ENCODE measurements around the gene OR9A2. TPM values are rescaled to one million over a fixed set of nuclear protein-coding genes. Genes with fewer than 3 reads are reported as not detected.

The OR9A2 gene
- total and polyA plus RNA-seq, 4 donors, result 0.08 TPM; not detected in 3

DNA sequence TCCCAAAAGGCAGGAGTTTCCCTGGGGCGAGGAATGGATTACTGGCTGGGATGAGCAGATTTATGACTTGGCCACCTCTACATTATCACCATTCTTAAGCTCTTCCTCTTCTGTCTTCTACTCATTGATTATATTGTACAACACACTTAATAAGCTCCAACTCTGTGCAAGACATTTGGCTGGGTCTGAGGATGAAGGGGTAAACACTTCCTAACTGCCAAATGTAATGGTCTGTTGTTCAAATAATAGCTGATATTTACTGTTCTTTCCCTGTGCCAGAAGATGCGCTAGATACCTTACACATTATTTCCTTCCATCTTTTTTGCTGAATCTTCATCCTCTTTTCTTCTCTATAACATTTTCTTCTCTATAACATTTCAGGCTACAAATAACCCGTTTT, 36.8 kb upstream of the OR9A2 start (continued):
- TF ChIP-seq, protein P1, sequence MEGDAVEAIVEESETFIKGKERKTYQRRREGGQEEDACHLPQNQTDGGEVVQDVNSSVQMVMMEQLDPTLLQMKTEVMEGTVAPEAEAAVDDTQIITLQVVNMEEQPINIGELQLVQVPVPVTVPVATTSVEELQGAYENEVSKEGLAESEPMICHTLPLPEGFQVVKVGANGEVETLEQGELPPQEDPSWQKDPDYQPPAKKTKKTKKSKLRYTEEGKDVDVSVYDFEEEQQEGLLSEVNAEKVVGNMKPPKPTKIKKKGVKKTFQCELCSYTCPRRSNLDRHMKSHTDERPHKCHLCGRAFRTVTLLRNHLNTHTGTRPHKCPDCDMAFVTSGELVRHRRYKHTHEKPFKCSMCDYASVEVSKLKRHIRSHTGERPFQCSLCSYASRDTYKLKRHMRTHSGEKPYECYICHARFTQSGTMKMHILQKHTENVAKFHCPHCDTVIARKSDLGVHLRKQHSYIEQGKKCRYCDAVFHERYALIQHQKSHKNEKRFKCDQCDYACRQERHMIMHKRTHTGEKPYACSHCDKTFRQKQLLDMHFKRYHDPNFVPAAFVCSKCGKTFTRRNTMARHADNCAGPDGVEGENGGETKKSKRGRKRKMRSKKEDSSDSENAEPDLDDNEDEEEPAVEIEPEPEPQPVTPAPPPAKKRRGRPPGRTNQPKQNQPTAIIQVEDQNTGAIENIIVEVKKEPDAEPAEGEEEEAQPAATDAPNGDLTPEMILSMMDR (IDR thresholded peaks at IDR 0.05; ENCODE audit: low read depth, low read length, missing input control), result no peak
- no peak for TF ChIP-seq FOXA2 (IDR thresholded peaks at IDR 0.05)
- no peak for TF ChIP-seq YY1 (IDR thresholded peaks at IDR 0.05)
- TF ChIP-seq FOXA1 (IDR thresholded peaks at IDR 0.05), result no peak
- TF ChIP-seq HNF4A (conservative IDR thresholded peaks at IDR 0.05), result no peak
- TF ChIP-seq, protein P2, sequence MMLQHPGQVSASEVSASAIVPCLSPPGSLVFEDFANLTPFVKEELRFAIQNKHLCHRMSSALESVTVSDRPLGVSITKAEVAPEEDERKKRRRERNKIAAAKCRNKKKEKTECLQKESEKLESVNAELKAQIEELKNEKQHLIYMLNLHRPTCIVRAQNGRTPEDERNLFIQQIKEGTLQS (IDR thresholded peaks at IDR 0.05), result no peak
- no peak for TF ChIP-seq EGR1 (IDR thresholded peaks at IDR 0.05; ENCODE audit: low read depth in 2 of 2)

DNA sequence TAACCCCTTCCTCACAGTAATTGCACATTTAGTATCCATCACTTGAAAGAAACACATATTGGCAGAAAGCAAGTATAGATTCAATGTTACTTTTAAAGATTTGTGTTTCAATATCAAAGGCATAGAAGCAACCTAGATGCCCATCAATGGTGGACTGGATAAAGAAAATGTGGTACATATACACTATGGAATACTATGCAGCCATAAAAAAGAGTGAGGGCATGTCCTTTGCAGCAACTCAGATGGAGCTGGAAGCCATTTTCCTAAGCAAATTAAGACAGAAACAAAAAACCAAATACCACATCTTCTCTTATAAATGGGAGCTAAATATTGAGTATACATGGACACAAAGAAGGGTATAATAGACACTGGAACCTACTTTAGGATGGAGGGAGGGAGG, 28.8 kb upstream of the OR9A2 start:
- TF ChIP-seq FOXA1 (IDR thresholded peaks at IDR 0.05), result no peak
- TF ChIP-seq FOXA2 (IDR thresholded peaks at IDR 0.05), result no peak
- TF ChIP-seq TAF1 (conservative IDR thresholded peaks at IDR 0.05), result no peak
- TF ChIP-seq EGR1 (IDR thresholded peaks at IDR 0.05; ENCODE audit: low read depth in 2 of 2), result no peak
- TF ChIP-seq HNF4A (conservative IDR thresholded peaks at IDR 0.05), result no peak
- no peak for TF ChIP-seq GABPA (IDR thresholded peaks at IDR 0.05 in 1 of 2, conservative IDR thresholded peaks at IDR 0.05 in 1 of 2)
- TF ChIP-seq, protein P3, sequence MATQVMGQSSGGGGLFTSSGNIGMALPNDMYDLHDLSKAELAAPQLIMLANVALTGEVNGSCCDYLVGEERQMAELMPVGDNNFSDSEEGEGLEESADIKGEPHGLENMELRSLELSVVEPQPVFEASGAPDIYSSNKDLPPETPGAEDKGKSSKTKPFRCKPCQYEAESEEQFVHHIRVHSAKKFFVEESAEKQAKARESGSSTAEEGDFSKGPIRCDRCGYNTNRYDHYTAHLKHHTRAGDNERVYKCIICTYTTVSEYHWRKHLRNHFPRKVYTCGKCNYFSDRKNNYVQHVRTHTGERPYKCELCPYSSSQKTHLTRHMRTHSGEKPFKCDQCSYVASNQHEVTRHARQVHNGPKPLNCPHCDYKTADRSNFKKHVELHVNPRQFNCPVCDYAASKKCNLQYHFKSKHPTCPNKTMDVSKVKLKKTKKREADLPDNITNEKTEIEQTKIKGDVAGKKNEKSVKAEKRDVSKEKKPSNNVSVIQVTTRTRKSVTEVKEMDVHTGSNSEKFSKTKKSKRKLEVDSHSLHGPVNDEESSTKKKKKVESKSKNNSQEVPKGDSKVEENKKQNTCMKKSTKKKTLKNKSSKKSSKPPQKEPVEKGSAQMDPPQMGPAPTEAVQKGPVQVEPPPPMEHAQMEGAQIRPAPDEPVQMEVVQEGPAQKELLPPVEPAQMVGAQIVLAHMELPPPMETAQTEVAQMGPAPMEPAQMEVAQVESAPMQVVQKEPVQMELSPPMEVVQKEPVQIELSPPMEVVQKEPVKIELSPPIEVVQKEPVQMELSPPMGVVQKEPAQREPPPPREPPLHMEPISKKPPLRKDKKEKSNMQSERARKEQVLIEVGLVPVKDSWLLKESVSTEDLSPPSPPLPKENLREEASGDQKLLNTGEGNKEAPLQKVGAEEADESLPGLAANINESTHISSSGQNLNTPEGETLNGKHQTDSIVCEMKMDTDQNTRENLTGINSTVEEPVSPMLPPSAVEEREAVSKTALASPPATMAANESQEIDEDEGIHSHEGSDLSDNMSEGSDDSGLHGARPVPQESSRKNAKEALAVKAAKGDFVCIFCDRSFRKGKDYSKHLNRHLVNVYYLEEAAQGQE (IDR thresholded peaks at IDR 0.05), result no peak
- TF ChIP-seq NR2F2 (IDR thresholded peaks at IDR 0.05), result no peak
- no peak for TF ChIP-seq SP1 (IDR thresholded peaks at IDR 0.05)
- TF ChIP-seq RXRA (IDR thresholded peaks at IDR 0.05), result no peak
- TF ChIP-seq, protein P4, sequence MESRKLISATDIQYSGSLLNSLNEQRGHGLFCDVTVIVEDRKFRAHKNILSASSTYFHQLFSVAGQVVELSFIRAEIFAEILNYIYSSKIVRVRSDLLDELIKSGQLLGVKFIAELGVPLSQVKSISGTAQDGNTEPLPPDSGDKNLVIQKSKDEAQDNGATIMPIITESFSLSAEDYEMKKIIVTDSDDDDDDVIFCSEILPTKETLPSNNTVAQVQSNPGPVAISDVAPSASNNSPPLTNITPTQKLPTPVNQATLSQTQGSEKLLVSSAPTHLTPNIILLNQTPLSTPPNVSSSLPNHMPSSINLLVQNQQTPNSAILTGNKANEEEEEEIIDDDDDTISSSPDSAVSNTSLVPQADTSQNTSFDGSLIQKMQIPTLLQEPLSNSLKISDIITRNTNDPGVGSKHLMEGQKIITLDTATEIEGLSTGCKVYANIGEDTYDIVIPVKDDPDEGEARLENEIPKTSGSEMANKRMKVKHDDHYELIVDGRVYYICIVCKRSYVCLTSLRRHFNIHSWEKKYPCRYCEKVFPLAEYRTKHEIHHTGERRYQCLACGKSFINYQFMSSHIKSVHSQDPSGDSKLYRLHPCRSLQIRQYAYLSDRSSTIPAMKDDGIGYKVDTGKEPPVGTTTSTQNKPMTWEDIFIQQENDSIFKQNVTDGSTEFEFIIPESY (IDR thresholded peaks at IDR 0.05), result no peak
- TF ChIP-seq, protein P5, sequence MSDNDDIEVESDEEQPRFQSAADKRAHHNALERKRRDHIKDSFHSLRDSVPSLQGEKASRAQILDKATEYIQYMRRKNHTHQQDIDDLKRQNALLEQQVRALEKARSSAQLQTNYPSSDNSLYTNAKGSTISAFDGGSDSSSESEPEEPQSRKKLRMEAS (IDR thresholded peaks at IDR 0.05), result no peak
- TF ChIP-seq JUND (IDR thresholded peaks at IDR 0.05), result no peak
- TF ChIP-seq RAD21 (IDR thresholded peaks at IDR 0.05), result no peak
- TF ChIP-seq, protein P1 (IDR thresholded peaks at IDR 0.05; ENCODE audit: low read depth, low read length, missing input control), result no peak
- TF ChIP-seq, protein P2 (IDR thresholded peaks at IDR 0.05), result no peak
- TF ChIP-seq HNF4G (IDR thresholded peaks at IDR 0.05), result no peak
- H3K4me3 ChIP-seq (ENCODE audit: low read depth in 1 of 3, low read length in 3 of 3), result no peak overlapping the region
- no peak overlapping the region for H3K9ac ChIP-seq (ENCODE audit: low read depth in 1 of 2, low read length in 2 of 2)
- H3K36me3 ChIP-seq (ENCODE audit: control insufficient read depth in 4 of 4, insufficient read depth in 3 of 4, low read depth in 1 of 4, low read length in 3 of 4), result no peaks in the 10 kb centered on the region
- no peaks in the 10 kb centered on the region for H3K27me3 ChIP-seq (ENCODE audit: control insufficient read depth in 4 of 4, insufficient read depth in 4 of 4, low read length in 3 of 4)
- H3K27ac ChIP-seq (ENCODE audit: low read depth in 1 of 2, low read length in 2 of 2), result no peak overlapping the region
- DNase-seq (ENCODE audit: low spot score), result no peak
- H3K9me3 ChIP-seq (ENCODE audit: control insufficient read depth in 4 of 4, low read length in 3 of 4), result no peaks in the 10 kb centered on the region
- no peaks in the 10 kb centered on the region for H3K4me1 ChIP-seq (ENCODE audit: control insufficient read depth in 4 of 4, insufficient read depth in 4 of 4, low read length in 3 of 4)

All from liver (tissue), 9 donors.